NOMO-1 (cell line): ENCODE data around the gene NEUROG1.

Source experiments
- DNase-seq, 2 experiments: peaks; one replicate each; lab custom pipeline; 2025; ENCODE audit not compliant: unreplicated experiment in 2 of 2; lab: John Stamatoyannopoulos, UW

The NEUROG1 gene

DNA sequence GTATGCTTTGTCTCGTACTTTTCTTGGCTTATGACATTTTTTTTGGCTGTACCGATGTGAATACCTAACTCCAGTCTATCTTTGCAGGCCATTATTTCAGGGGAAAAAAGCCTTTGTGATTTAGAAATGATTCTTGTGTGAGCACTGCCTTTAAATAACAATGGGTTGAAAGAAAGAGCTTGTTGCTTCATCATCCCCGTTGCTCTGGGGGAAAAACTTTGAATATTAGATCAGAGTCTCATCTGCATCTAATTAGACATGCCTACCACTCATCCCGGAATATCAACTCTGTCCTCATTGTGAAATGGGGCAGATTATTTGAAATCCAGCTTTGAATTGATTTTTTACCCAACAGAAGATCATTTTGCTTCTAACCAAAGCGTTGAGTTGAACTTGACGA lies 29.5 kb upstream of the NEUROG1 start:
- DNase-seq, result no peak

DNA sequence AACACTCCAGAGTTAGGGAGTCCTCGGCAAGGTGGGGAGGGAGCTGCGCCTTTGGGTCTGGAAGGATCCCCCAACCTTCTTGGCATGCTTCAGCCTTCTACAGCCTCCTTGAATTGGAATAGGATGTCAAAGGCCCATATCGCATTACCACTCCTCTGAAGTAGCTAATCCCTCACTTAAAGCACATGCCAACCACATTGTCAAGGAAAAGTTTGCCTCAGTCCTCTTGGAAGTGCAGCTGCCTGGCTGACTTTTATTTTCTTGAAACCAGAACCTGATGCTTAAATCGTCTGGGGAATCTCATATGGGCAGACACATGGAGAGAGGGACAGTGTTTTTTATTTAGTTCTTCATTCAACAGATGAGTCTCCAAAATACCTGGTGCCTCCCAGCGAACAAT lies 28.6 kb upstream of the NEUROG1 start:
- no peak for DNase-seq

DNA sequence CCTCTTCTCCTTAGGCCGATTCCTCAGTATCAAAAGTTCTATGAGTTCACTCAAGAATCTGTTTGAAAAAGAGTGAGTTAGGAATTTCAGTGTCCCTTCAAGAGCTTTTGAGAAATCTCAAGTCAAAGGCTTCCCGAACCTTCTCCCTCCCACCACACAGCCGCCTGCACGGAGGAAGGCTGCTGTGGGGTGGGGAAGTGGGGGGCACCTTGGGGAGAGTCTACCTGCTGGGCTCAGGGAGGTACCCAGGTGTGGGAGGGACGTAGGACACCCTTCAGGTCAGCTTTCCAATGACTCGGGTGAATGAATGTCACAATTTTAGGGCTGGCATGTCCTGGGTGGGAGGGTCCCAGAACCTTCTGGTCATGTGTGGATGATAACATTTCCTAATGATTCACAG lies 25.5 kb upstream of the NEUROG1 start:
- no peak for DNase-seq

DNA sequence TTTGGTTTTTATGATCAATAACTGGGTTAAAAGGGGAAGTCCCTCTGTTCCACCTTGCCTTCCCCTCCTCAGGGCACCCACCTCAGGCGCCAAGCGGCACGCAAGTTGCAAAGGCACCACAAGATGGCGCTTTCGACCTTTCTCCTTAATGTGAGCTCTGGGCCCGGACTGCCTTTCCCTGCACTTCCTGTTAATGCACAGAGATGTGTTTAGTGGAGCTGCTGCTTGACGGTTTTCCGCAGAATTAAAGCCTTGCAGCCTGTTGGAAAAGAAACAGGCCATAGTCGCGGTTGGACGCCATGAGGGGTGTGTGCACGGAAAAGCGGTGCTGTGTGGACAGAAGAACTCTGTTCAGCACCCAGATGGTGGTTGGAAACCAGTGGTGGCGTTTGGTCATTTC lies 25.1 kb upstream of the NEUROG1 start:
- peak; percentile 89 to 92 for DNase-seq

DNA sequence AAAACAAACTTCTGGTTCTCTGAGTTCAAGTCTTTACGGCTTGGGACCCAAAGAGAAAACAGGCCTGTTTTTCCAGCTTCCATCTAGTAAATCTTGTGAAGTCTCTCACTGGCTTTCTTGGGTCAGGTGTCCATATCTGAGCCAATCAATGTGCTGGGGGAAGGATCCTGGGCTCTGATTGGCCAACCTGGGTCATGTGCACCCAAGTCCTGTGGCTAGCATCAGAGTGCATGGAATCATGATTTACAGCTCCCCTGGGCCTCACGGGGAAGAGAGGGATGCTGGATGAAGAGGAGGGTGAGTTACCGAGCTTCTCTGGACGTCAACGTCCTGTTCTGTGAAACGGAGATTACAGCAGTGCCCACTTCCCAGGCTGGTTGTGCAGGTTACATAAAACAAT lies 23.6 kb upstream of the NEUROG1 start:
- no peak for DNase-seq

DNA sequence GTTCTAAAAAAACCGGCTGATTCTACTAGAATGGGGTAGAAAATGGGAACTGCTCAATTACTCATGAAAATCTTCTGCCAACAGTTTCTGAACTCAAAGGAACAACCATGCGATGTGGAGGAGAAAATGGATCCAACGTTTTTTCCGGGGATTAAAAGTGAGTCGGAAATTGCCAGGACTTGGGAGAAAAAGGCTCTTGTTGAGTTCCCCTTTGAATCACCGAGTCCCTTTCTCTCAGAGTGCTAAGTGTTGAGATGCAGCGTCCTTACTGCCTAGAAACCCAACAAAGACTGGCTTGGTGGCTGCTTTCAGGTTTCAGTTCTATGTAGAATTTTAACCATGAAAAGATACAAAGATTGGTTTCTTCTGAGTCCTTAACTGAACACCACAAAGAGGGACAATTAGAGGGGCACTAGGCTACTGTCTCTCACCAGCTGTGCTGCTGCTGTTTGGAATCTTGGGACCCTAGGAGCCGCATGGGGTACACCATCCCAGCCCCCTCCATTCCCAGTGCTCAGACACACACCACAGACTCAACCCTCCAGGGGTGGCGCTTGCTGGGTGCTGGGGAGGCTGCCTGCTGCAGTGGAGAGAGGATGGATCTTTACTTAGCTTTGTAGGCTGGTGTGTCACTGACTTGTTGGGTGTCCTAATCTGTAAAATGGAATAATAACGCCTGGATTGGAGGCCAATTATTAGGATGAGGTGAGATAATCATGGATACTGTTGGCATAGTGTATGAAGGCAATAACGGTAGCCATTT lies 21.5 kb upstream of the NEUROG1 start:
- DNase-seq, result no peak

DNA sequence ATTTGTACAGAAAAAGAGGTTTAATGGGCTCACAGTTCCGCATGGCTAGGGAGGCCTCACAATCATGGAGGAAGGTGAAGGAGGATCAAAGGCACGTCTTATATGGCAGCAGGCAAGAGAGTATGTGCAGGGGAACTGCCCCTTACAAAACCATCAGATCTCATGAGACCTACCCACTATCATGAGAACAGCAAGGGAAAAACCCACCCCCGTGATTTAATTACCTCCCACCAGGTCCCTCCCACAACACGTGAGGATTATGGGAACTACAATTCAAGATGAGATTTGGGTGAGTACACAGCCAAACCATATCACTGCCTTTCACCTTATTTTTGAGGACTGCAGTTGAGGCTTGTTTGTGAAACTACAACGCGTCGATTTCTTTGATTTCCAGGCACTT lies 20.9 kb upstream of the NEUROG1 start:
- no peak for DNase-seq

DNA sequence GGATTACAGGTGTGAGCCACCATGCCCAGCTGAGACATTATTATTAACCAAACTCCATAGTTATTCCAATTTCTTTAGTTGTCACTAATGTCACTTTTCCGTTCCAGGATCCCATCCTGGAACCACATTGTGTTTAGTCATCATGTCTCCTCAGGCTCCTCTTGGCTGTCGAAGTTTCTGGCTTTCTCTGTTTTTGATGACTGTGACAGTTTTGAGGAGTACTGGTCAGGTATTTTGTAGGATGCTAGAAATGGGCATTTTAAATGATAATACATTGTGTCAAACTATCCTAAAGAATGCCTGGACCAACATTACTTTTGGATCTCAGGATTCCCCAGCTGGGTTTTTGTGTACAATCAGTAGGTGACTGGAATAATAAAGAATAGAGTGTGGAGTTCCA lies 19.8 kb upstream of the NEUROG1 start:
- no peak for DNase-seq

DNA sequence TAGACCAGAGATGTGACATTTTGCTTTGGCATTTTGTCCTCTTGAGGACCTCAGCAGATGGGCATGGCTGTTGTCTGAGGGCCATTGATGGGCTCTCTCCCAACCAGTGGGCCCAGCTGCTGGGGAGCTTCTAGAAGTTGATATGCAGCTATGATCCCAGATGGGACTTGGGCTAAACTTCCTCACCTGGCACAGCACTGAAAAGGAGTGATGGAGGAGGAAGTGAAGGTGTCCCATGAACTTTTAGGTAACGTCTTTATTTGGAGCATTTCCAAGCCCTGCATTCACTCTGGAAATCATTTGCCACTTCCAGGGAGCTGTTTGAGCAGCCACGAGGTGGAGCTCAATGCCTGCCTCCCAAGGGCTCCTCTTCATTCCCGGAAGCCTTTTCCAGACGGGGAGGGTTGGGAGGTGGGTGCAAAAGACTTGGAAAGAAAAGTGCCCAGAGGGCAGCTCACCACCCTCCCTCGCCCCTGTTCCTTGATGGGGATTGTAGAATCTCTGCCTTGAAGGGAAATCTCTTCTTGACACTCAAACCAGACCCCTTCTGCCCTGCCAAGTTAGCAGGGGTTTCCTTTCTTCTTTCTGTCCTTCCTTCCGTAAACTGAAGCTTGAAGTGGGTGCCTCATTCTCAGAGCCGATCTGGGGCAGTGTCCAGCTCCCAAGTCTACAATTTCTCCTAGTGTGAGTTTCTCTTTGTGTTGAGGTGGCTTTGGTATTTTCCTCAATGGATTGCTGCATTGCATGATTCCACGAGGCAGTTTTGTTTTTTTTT lies 18.1 kb upstream of the NEUROG1 start:
- DNase-seq, result no peak

DNA sequence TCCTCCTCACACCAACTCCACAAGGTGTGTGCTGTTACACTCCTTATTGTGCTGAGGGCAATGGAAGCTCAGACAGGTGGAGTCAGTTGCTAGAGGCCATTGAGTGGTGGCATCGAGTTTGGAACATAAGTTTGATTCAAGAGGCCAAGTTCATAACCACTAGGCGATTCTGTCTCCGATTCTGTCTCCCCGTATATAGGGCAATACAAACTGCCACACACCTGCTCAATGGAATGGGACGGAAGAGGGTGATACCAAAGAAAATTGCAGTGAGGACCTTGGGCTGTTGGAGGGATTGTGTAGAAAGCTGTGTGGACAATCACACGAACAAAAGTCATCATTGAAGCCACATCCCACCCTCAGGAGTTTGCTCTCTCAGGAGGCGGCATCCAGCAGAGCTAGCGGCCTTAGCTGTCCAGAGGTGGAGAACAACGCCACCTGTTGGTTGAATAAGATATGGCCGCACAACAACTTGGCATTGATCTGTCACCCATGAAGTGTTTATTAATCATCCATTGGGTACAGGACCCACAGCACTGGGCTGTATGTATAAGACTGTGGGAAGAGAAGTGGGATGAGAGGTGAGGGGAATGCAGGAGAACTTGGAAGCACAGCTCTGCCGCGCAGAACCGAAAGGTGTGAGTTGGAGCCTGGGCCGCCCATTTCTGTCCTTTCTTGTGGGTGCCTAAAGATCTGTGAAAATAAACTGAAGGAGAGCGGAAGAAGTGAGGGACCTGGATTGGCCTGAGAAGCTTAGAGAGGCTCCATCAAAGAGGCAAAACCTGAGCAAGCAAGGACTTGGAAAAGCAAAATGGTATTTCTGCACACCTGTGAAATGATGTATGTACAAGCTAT lies 16.1 kb upstream of the NEUROG1 start:
- DNase-seq, result peak; percentile 39 to 54

DNA sequence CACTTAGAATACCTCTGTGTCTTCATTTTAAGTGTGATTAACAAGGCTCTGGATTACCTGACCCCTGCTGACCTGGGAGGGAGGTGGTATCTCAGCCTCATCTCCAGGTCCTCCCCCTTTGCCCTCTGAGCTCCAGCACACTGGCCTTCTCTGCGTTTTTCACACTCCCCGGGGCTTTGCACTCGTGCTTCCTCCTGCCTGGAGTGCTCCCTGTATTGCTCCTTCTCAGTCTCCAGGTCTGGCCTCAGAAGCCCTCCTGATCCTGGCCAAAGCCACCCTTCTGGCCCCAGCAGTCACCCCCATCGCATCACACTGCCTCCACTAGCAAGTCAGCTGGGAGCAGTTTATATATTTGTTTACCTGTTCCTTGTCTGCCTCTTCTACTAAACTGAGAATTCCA lies 13.6 kb upstream of the NEUROG1 start:
- no peak for DNase-seq

DNA sequence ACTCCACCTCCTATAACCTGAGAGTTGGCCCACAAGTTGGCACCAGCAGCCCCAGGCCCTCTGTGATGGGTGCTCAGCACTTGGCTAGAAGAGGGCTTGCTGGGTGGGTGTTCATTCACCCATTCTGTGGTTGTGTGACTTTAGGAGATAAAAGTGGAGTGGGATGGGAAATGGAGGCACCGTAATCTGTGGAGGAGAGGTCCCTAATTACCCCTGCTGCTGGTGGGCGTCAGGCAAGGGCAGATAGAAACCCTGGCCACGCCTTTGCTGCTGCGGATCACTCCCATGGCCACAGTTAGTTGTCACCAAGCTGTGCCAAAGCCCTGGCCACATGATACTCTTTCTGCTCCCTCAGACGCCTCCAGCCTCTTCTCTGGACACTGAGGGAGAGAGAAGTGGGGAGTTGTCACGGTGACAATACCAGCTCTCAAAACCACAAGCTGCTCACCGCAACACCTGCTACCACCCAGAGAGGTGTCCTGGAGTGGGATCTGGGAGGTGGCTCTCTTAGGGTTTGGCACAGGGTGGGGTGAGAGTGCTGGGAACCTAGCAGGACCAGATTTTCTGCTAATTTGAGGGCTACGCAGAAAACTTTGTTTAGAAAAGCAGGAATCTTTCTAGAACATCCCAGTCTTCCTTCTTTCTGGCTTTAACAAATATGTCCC lies 12.0 kb upstream of the NEUROG1 start:
- DNase-seq, result no peak

DNA sequence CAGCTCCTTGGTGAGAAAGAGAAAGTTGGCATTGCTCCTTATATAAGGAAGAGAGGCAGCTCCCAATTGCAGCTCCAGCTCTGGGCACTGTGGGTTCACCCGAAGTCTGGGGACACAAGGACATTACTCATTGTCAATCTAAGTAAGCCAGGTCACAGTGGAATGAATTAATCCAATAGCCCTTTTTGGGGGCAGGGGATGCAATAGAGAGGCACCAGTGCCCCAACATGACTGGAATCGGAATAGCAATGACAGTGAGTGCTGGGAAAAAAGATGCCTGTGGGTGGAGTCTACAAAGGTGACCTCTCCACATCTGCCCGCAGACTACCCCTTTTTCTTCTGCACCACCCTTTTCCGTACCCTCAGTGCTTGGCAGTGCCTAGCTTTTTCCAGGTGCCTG lies 11.1 kb upstream of the NEUROG1 start:
- no peak for DNase-seq

DNA sequence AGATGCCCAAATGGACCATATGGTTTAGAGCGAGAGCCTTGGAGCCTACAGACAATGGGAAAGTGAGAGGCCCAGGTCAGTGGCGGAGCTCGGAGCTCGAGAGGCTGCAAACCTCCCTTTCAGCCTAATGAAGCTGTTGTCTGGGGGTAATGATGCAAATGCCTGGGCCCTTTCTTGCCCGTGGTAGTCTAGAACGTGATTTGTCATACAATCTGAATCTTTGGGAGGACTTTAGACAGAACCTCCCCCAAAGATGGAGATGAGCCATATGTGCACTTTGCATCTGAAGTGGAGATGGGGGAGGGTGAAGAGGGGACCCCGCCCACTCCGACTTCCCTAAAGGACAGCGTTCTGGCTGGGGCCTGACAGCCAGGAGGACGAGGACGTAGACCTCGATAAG lies 10.3 kb upstream of the NEUROG1 start:
- DNase-seq, result no peak

DNA sequence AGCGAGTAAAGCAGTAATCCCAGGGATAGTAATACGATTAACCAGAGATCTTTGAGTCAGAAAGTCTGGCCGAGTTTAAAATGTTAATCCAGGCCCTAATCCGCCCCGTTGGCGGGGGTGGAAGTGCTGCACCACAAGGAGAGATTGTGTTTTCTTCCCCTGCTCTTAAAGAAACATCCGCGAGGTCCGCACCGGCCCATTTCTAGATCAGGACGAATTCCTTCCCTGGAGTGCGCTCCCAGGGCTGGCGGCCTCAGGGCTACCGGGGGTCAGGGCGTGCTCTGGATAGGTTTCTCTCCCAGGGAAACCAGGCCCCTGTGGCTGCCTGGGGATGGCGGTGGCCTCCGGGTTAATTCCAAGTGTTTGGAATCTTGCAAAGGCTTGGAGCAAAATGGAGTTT lies 9.3 kb upstream of the NEUROG1 start:
- no peak for DNase-seq

DNA sequence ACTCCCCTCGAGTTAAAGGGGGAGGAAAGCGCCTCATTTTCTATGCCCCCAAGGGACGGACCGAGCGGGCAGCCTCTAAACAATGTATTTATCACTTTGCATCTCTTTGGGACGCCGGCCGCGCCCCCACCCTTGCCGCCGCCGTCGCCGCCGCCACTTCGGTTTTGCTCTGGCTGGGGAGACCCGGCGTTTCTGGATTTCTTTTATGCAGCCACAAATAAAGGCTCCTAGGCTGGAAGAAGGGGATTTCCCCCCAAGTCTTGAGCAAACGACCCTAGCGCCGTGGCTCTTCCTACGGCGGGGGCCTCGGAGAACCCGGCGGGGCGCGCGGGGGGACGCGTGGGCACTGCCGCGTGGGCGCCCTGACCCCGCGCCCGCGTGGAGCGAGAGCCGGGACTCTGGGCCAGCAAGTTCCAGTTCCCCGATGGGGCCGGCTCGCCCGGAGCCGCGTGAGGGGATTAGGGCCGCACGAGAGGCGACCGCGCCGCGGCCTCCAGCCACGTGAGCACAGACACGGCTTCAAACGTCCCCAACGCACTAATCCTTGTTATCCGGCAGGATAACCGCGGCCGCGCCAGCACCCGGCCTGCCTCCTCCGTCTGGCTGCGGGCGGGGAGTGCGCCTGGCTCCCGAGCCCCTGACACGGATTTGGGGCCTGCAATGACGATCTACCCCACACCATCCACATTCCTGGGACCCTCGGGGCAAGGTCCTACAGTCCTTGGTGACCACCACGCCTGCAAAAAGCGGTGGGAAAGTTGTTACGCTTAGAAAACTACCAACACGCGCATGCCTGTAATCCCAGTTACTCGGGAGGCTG lies 7.9 kb upstream of the NEUROG1 start:
- no peak for DNase-seq

DNA sequence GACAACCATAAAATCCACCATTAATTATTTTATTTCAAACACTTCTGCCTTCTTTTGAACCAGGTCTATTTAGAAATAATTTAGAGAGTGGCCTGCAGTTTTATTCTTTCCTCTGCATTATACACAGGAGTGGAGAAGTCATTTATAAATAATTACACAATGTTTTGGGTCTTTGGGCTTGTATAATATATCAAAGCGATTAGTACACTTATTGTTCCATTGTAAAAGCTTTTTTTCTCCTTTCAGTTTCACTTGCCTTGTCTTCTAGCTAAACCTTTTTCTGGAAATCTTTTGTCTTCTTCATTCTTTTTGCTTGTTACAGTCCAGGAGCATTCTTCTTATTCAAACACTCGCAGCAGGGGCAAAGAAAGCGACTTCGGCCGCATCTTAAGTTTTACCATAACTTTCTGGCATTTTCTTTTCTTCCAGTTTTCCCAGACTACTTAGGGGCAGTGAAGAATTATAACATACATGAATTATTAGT lies 7.3 kb upstream of the NEUROG1 start:
- DNase-seq, result peak in 1 of 2 experiments; percentile 22

DNA sequence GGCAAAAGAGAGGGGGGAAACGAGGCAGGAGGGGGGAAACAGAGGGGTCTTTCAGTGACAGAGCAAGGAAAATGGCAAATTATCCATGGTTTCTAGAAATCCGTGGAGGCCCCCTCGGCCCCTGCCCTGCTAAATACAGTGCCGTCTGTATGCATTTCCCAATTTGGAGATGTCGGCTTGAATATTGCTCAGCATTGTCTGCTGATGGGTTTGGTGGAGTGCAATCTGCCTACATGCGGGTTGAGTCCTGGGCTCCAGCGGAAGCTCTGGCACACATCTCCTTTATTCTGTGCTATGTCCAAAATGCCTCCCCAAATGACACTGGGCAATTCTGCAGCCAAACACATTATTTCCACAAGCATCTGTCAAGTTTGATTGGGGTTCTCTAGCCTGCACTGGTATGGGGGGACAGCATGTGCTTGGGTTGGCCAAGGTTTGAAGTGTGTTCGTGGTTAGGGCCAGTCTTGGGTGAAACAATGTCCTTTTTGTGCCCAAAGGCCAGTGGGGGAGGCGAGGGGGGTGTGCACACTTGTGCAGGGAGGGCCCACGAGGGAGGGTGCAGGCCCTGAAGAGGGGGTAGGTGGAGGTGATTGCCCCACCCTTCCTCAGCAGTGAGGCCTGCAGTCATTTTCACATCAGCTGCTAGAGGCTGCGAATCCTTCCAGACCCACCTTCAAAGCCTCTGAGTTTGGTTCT lies 6.2 kb upstream of the NEUROG1 start:
- no peak for DNase-seq

DNA sequence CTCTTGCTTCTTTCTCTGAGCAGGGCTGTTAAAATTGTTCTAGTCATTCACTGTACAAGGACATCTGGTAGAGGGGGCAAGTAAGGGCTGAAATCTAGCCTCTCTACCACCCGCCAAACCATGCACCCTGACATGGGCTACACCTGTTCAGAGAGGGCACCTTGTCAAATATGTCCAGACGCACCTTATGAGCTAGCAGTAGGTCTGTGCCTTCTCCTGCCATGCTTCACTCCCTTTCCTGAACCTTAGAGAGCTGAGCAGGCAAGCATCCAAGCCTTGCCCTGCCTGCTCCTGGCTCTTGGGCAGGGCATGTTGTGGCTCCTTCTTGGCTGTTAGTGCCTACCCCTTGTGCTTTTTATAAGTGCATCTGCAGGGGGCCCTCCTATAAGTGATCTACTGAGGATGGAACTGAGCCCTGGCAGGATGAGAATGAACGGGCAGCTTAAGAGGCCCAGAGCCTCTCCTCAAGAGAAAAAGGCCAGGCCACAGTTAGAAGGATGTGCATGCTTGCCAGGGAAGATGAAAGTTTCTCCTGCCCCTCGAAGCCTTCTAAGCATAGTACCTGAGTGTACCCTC lies 3.8 kb upstream of the NEUROG1 start:
- no peak for DNase-seq
